GM23338 (cell line): ENCODE results near the gene NEURL1. TPM values are rescaled to one million over a fixed set of nuclear protein-coding genes. Genes with fewer than 3 reads are reported as not detected.

Experiments
- ATAC-seq: fragments of 200-7000 bp; cut with Tn5 transposase; 3 replicates; pipeline ENCODE4 v1.9.1; 2020
- DNase-seq: peaks from one replicate; pipeline ENCODE4 v3.0.0-alpha.2; 2015; ENCODE audit warnings: low spot score
- H2AFZ ChIP-seq: fragments of 200-600 bp; sonication (generic); 2 replicates; pipeline ENCODE4 v1.8.0; 2016; ENCODE audit warnings: antibody characterized with exemption, mild to moderate bottlenecking, moderate library complexity
- H3F3A ChIP-seq: fragments of 200-600 bp; sonication (generic); replicated peaks from 2 replicates; pipeline ENCODE4 v1.8.0; 2017; ENCODE audit warnings: antibody characterized with exemption, mixed run types, low read depth
- H3K27ac ChIP-seq: fragments of 200-600 bp; sonication (generic); 2 replicates; pipeline ENCODE4 v1.6.1; 2016; ENCODE audit warnings: low read depth
- H3K27me3 ChIP-seq: fragments of 200-600 bp; sonication (generic); 2 replicates; pipeline ENCODE4 v1.8.0; 2016; ENCODE audit warnings: mild to moderate bottlenecking, mixed run types, moderate library complexity; ENCODE audit not compliant: insufficient read depth
- H3K36me3 ChIP-seq: fragments of 200-600 bp; sonication (generic); 2 replicates; pipeline ENCODE4 v1.8.0; 2016; ENCODE audit warnings: mild to moderate bottlenecking; ENCODE audit not compliant: insufficient read depth
- H3K4me1 ChIP-seq: fragments of 200-600 bp; sonication (generic); 2 replicates; pipeline ENCODE4 v1.8.0; 2016; ENCODE audit warnings: mild to moderate bottlenecking, moderate library complexity; ENCODE audit not compliant: insufficient read depth
- H3K4me2 ChIP-seq: fragments of 200-600 bp; sonication (generic); 2 replicates; pipeline ENCODE4 v1.7.1; 2017; ENCODE audit warnings: mixed run types
- H3K4me3 ChIP-seq: fragments of 200-600 bp; sonication (generic); 2 replicates; pipeline ENCODE4 v1.6.1; 2016; ENCODE audit warnings: mixed run types
- H3K79me2 ChIP-seq: fragments of 200-600 bp; sonication (generic); replicated peaks from 2 replicates; pipeline ENCODE4 v1.8.0; 2017; ENCODE audit warnings: mild to moderate bottlenecking; ENCODE audit not compliant: insufficient read depth
- H3K9me2 ChIP-seq: fragments of 200-600 bp; sonication (generic); 2 replicates; pipeline ENCODE4 v1.8.0; 2017; ENCODE audit not compliant: insufficient read depth
- H4K20me1 ChIP-seq: fragments of 200-600 bp; sonication (generic); replicated peaks from 2 replicates; pipeline ENCODE4 v1.8.0; 2017; ENCODE audit warnings: mild to moderate bottlenecking; ENCODE audit not compliant: insufficient read depth
- H3K27ac Mint-ChIP-seq: 2 replicates; pipeline ENCODE4 v1.8.0; 2020; ENCODE audit warnings: inconsistent platforms, mild to moderate bottlenecking, moderate library complexity, mixed read lengths
- H3K27me3 Mint-ChIP-seq: 3 replicates; pipeline ENCODE4 v1.8.0; 2022; ENCODE audit warnings: low read depth, mild to moderate bottlenecking, moderate library complexity, mixed read lengths, inconsistent platforms; ENCODE audit not compliant: insufficient read depth, poor library complexity
- H3K36me3 Mint-ChIP-seq: 3 replicates; pipeline ENCODE4 v1.8.0; 2021; ENCODE audit warnings: low read depth, mild to moderate bottlenecking, inconsistent platforms, moderate library complexity, mixed read lengths
- H3K4me1 Mint-ChIP-seq: 3 replicates; pipeline ENCODE4 v1.8.0; 2020; ENCODE audit warnings: mild to moderate bottlenecking, inconsistent platforms, mixed read lengths
- H3K4me3 Mint-ChIP-seq: 3 replicates; pipeline ENCODE4 v1.8.0; 2021; ENCODE audit warnings: moderate library complexity, mild to moderate bottlenecking, inconsistent platforms, mixed read lengths
- H3K9me3 Mint-ChIP-seq: 3 replicates; pipeline ENCODE4 v1.8.0; 2020; ENCODE audit warnings: moderate library complexity, mild to moderate bottlenecking, inconsistent platforms, mixed read lengths
- CREB1 ChIP-seq: fragments of 250-450 bp; sonication (Bioruptor Pico); IDR thresholded peaks from 2 replicates; pipeline ENCODE4 v1.5.0; 2020; ENCODE audit warnings: low read depth, mild to moderate bottlenecking, moderate library complexity
- EZH2phosphoT487 ChIP-seq: fragments of 200-600 bp; sonication (generic); IDR thresholded peaks from one replicate; pipeline ENCODE4 v1.8.1; 2018; ENCODE audit warnings: antibody characterized with exemption; ENCODE audit not compliant: unreplicated experiment
- JUNB ChIP-seq: IDR thresholded peaks from one replicate; pipeline ENCODE4 v1.6.1; 2016; ENCODE audit warnings: antibody characterized with exemption; ENCODE audit not compliant: unreplicated experiment
- NANOG ChIP-seq: IDR thresholded peaks from 2 replicates; pipeline ENCODE4 v1.6.1; 2016; ENCODE audit warnings: antibody characterized with exemption, borderline replicate concordance
- POLR2AphosphoS5 ChIP-seq: IDR thresholded peaks from 2 replicates; pipeline ENCODE4 v1.6.1; 2016; ENCODE audit warnings: antibody characterized with exemption, low read depth
- ZNF114 ChIP-seq: fragments of 250-450 bp; sonication (Bioruptor Pico); IDR thresholded peaks from 2 replicates; pipeline ENCODE4 v1.5.0; 2020; ENCODE audit warnings: mild to moderate bottlenecking, moderate library complexity
- ZNF331 ChIP-seq: fragments of 250-450 bp; sonication (Bioruptor Pico); IDR thresholded peaks from 2 replicates; pipeline ENCODE4 v1.5.0; 2020; ENCODE audit warnings: low read depth, mild to moderate bottlenecking, moderate library complexity
- polyA plus RNA-seq: library from polyadenylated mRNA; unstranded; fragments of >200 nt; fragmentation: Nextera tagmentation; extraction: Ambion mirVana; gene quantifications from 2 replicates; pipeline ENCODE4 v1.2.1, GENCODE V29; 2016
- total RNA-seq: library from RNA; depleted of rRNA; stranded (reverse); fragments of >200 nt; shearing (Covaris generic); gene quantifications from 2 replicates; pipeline ENCODE4 v1.2.3, GENCODE V29; 2014
- TF ChIP-seq, protein P1 (sequence below): IDR thresholded peaks from one replicate; pipeline ENCODE4 v1.6.1; 2018; ENCODE audit warnings: antibody characterized with exemption; ENCODE audit not compliant: unreplicated experiment
- TF ChIP-seq, protein P2 (sequence below): IDR thresholded peaks from 2 replicates; pipeline ENCODE4 v1.6.1; 2016; ENCODE audit warnings: antibody characterized with exemption
- TF ChIP-seq, protein P3 (sequence below): fragments of 250-450 bp; sonication (Bioruptor Pico); IDR thresholded peaks from 2 replicates; pipeline ENCODE4 v1.5.0; 2020; ENCODE audit warnings: mild to moderate bottlenecking, moderate library complexity
- TF ChIP-seq, protein P4 (sequence below), 2 experiments: fragments of 200-600 bp in 1 of 2; sonication (generic) in 1 of 2; conservative IDR thresholded peaks; 2 replicates each; pipeline versions ENCODE4 v1.5.1 to v1.6.1; 2016 to 2017; ENCODE audit warnings: antibody characterized with exemption in 2 of 2, low read depth in 2 of 2, mild to moderate bottlenecking in 2 of 2, moderate library complexity in 1 of 2

The NEURL1 gene
- total and polyA plus RNA-seq, 2 experiments from 2014 or later, result 0.82 to 1.1 TPM

DNA sequence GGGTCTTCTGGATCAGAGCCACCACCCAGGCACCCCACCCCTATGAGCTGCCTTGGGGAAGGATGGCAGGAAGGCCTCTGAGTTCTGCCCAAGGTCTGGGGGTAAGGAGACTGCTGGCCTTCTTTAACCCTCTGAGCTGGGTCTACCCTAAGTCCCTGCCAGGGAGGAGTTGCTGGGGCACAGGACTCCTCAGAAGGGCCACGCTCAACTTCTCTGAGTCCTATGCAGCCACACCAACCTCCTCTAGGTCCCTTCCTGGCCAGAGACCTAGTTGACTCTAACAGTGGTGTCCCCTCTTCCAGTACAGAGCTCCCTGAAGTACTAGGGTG, 2.6 kb upstream of the NEURL1 start:
- Histone ChIP-seq H3K4me1 (no peaks in the 10 kb centered on the region; the same call in 1 of the 2 replicates), H3F3A (peaks cover 5% of the 10 kb centered on the region; the same call in 1 of the 2 replicates), H2AFZ (no peak overlapping the region), H3K4me2 (no peak overlapping the region), H3K27ac (no peak overlapping the region), H3K36me3 (no peaks in the 10 kb centered on the region), H3K4me3 (no peak overlapping the region), H3K27me3 (peaks cover 42% of the 10 kb centered on the region), H4K20me1 (no peaks in the 10 kb centered on the region), H3K9me2 (no peaks in the 10 kb centered on the region), H3K79me2 (no peaks in the 10 kb centered on the region)
- Mint-ChIP-seq H3K4me1 (peaks cover 18% of the 10 kb centered on the region; the same call in 2 of the 3 replicates), H3K36me3 (no peaks in the 10 kb centered on the region), H3K4me3 (no peak overlapping the region), H3K9me3 (no peaks in the 10 kb centered on the region; the same call in 2 of the 3 replicates), H3K27me3 (peaks cover 28% of the 10 kb centered on the region), H3K27ac (no peak overlapping the region)
- ATAC-seq (no peak), DNase-seq (no peak)
- TF ChIP-seq POLR2AphosphoS5, result no peak
- TF ChIP-seq NANOG, result no peak
- TF ChIP-seq CREB1 (CRISPR knock-in tag), result no peak
- TF ChIP-seq, protein P1, sequence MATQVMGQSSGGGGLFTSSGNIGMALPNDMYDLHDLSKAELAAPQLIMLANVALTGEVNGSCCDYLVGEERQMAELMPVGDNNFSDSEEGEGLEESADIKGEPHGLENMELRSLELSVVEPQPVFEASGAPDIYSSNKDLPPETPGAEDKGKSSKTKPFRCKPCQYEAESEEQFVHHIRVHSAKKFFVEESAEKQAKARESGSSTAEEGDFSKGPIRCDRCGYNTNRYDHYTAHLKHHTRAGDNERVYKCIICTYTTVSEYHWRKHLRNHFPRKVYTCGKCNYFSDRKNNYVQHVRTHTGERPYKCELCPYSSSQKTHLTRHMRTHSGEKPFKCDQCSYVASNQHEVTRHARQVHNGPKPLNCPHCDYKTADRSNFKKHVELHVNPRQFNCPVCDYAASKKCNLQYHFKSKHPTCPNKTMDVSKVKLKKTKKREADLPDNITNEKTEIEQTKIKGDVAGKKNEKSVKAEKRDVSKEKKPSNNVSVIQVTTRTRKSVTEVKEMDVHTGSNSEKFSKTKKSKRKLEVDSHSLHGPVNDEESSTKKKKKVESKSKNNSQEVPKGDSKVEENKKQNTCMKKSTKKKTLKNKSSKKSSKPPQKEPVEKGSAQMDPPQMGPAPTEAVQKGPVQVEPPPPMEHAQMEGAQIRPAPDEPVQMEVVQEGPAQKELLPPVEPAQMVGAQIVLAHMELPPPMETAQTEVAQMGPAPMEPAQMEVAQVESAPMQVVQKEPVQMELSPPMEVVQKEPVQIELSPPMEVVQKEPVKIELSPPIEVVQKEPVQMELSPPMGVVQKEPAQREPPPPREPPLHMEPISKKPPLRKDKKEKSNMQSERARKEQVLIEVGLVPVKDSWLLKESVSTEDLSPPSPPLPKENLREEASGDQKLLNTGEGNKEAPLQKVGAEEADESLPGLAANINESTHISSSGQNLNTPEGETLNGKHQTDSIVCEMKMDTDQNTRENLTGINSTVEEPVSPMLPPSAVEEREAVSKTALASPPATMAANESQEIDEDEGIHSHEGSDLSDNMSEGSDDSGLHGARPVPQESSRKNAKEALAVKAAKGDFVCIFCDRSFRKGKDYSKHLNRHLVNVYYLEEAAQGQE, result no peak
- TF ChIP-seq, protein P2, sequence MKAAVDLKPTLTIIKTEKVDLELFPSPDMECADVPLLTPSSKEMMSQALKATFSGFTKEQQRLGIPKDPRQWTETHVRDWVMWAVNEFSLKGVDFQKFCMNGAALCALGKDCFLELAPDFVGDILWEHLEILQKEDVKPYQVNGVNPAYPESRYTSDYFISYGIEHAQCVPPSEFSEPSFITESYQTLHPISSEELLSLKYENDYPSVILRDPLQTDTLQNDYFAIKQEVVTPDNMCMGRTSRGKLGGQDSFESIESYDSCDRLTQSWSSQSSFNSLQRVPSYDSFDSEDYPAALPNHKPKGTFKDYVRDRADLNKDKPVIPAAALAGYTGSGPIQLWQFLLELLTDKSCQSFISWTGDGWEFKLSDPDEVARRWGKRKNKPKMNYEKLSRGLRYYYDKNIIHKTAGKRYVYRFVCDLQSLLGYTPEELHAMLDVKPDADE, result no peak
- TF ChIP-seq EZH2phosphoT487, result no peak
- TF ChIP-seq, protein P3, sequence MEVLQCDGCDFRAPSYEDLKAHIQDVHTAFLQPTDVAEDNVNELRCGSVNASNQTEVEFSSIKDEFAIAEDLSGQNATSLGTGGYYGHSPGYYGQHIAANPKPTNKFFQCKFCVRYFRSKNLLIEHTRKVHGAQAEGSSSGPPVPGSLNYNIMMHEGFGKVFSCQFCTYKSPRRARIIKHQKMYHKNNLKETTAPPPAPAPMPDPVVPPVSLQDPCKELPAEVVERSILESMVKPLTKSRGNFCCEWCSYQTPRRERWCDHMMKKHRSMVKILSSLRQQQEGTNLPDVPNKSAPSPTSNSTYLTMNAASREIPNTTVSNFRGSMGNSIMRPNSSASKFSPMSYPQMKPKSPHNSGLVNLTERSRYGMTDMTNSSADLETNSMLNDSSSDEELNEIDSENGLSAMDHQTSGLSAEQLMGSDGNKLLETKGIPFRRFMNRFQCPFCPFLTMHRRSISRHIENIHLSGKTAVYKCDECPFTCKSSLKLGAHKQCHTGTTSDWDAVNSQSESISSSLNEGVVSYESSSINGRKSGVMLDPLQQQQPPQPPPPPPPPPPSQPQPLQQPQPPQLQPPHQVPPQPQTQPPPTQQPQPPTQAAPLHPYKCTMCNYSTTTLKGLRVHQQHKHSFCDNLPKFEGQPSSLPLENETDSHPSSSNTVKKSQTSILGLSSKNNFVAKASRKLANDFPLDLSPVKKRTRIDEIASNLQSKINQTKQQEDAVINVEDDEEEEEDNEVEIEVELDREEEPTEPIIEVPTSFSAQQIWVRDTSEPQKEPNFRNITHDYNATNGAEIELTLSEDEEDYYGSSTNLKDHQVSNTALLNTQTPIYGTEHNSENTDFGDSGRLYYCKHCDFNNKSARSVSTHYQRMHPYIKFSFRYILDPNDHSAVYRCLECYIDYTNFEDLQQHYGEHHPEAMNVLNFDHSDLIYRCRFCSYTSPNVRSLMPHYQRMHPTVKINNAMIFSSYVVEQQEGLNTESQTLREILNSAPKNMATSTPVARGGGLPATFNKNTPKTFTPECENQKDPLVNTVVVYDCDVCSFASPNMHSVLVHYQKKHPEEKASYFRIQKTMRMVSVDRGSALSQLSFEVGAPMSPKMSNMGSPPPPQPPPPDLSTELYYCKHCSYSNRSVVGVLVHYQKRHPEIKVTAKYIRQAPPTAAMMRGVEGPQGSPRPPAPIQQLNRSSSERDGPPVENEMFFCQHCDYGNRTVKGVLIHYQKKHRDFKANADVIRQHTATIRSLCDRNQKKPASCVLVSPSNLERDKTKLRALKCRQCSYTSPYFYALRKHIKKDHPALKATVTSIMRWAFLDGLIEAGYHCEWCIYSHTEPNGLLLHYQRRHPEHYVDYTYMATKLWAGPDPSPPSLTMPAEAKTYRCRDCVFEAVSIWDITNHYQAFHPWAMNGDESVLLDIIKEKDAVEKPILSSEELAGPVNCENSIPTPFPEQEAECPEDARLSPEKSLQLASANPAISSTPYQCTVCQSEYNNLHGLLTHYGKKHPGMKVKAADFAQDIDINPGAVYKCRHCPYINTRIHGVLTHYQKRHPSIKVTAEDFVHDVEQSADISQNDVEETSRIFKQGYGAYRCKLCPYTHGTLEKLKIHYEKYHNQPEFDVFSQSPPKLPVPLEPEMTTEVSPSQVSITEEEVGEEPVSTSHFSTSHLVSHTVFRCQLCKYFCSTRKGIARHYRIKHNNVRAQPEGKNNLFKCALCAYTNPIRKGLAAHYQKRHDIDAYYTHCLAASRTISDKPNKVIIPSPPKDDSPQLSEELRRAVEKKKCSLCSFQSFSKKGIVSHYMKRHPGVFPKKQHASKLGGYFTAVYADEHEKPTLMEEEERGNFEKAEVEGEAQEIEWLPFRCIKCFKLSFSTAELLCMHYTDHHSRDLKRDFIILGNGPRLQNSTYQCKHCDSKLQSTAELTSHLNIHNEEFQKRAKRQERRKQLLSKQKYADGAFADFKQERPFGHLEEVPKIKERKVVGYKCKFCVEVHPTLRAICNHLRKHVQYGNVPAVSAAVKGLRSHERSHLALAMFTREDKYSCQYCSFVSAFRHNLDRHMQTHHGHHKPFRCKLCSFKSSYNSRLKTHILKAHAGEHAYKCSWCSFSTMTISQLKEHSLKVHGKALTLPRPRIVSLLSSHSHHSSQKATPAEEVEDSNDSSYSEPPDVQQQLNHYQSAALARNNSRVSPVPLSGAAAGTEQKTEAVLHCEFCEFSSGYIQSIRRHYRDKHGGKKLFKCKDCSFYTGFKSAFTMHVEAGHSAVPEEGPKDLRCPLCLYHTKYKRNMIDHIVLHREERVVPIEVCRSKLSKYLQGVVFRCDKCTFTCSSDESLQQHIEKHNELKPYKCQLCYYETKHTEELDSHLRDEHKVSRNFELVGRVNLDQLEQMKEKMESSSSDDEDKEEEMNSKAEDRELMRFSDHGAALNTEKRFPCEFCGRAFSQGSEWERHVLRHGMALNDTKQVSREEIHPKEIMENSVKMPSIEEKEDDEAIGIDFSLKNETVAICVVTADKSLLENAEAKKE (CRISPR knock-in tag), result no peak
- no peak for TF ChIP-seq ZNF114 (CRISPR knock-in tag)
- TF ChIP-seq, protein P4, sequence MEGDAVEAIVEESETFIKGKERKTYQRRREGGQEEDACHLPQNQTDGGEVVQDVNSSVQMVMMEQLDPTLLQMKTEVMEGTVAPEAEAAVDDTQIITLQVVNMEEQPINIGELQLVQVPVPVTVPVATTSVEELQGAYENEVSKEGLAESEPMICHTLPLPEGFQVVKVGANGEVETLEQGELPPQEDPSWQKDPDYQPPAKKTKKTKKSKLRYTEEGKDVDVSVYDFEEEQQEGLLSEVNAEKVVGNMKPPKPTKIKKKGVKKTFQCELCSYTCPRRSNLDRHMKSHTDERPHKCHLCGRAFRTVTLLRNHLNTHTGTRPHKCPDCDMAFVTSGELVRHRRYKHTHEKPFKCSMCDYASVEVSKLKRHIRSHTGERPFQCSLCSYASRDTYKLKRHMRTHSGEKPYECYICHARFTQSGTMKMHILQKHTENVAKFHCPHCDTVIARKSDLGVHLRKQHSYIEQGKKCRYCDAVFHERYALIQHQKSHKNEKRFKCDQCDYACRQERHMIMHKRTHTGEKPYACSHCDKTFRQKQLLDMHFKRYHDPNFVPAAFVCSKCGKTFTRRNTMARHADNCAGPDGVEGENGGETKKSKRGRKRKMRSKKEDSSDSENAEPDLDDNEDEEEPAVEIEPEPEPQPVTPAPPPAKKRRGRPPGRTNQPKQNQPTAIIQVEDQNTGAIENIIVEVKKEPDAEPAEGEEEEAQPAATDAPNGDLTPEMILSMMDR (conservative IDR thresholded peaks at IDR 0.05; ENCODE audit: low read depth in 2 of 2), result no peak
- no peak for TF ChIP-seq ZNF331 (CRISPR knock-in tag)
- no peak for TF ChIP-seq JUNB
